K562 (cell line): Measurements from ENCODE around the gene AMH. TPM values are rescaled to one million over a fixed set of nuclear protein-coding genes. Genes with fewer than 3 reads are reported as not detected.

Source experiments
- ATAC-seq: fragments of 200-7000 bp; cut with Tn5 transposase; 3 replicates; pipeline ENCODE4 v1.9.1; 2020; ENCODE audit warnings: moderate library complexity
- BruUV-seq: library from RNA; stranded (reverse); fragments of 400-500 nt; replicated peaks from 2 replicates; lab custom pipeline; 2021; lab: Mats Ljungman, UMichigan
- CTCF ChIA-PET: fragments of 300-600 bp; formaldehyde crosslinking; extraction: SDS; loops from one replicate; lab custom pipeline; 2021; ENCODE audit warnings: low intra/inter-chr PET ratio; lab: Yijun Ruan, JAX
- POLR2A ChIA-PET: fragments of 300-600, 350-650 bp; sonication (Branson Sonifier 250); formaldehyde crosslinking; extraction: SDS; loops from one replicate; lab custom pipeline; 2021; ENCODE audit warnings: antibody characterized with exemption, inconsistent platforms; lab: Yijun Ruan, JAX
- DNase-seq, 4 experiments: peaks; one replicate each; pipeline versions ENCODE4 v3.0.0 to v3.0.0-alpha.2; 2011 to 2018; ENCODE audit warnings: low spot score in 3 of 4, mixed read lengths in 3 of 4; ENCODE audit errors: extremely low read depth in 1 of 4
- FAIRE-seq: peaks from 2 replicates; lab custom pipeline; 2011; peaks lifted over from hg19 to GRCh38; lab: Jason Lieb, UNC
- H2AFZ ChIP-seq: 2 replicates; pipeline ENCODE4 v1.6.0; 2011; ENCODE audit warnings: low read depth, low read length, control low read depth, inconsistent platforms
- H3K27ac ChIP-seq: fragments of 200-600 bp; 3 replicates; pipeline ENCODE4 v1.8.0; 2011; ENCODE audit warnings: low read depth, mild to moderate bottlenecking, control low read depth, inconsistent platforms, low read length, moderate library complexity, mixed read lengths; ENCODE audit errors: extremely low read depth
- H3K27me3 ChIP-seq, 2 experiments: fragments of 300-600 bp in 1 of 2; 2 replicates in 1 of 2; 3 replicates in 1 of 2; pipeline versions ENCODE4 v1.6.0 to v1.8.0; 2011; ENCODE audit warnings: inconsistent platforms in 2 of 2, low read length in 2 of 2, mild to moderate bottlenecking in 1 of 2, mixed read lengths in 1 of 2, moderate library complexity in 1 of 2; ENCODE audit not compliant: control insufficient read depth in 2 of 2, insufficient read depth in 2 of 2
- H3K36me3 ChIP-seq: fragments of 300-600 bp; 3 replicates; pipeline ENCODE4 v1.8.0; 2011; ENCODE audit warnings: mild to moderate bottlenecking, low read length, inconsistent platforms; ENCODE audit not compliant: control insufficient read depth, insufficient read depth
- H3K4me1 ChIP-seq, 2 experiments: fragments of 200-600 bp in 1 of 2; replicated peaks in 1 of 2; 2 replicates in 1 of 2; 3 replicates in 1 of 2; pipeline versions ENCODE4 v1.5.1 to v1.8.0; 2011; ENCODE audit warnings: inconsistent platforms in 2 of 2, low read length in 2 of 2, mild to moderate bottlenecking in 1 of 2, mixed read lengths in 1 of 2, moderate library complexity in 1 of 2; ENCODE audit not compliant: control insufficient read depth in 2 of 2, insufficient read depth in 2 of 2
- H3K4me2 ChIP-seq: 2 replicates; pipeline ENCODE4 v1.6.1; 2011; ENCODE audit warnings: low read length, control low read depth, inconsistent platforms, mixed read lengths; ENCODE audit not compliant: insufficient read depth
- H3K4me3 ChIP-seq: fragments of 200-600 bp; sonication (generic), shearing (Covaris generic); 2 replicates; pipeline ENCODE4 v1.5.1; 2016; ENCODE audit warnings: control low read depth, inconsistent platforms
- H3K79me2 ChIP-seq: fragments of 200-600 bp; 3 replicates; pipeline ENCODE4 v1.8.0; 2011; ENCODE audit warnings: low read length, inconsistent platforms; ENCODE audit not compliant: control insufficient read depth, insufficient read depth
- H3K9ac ChIP-seq, 2 experiments: 2 replicates each; pipeline versions ENCODE4 v1.6.0 to v1.6.1; 2011; ENCODE audit warnings: low read depth in 2 of 2, low read length in 2 of 2, control low read depth in 1 of 2, inconsistent platforms in 1 of 2, mild to moderate bottlenecking in 1 of 2, mixed read lengths in 1 of 2; ENCODE audit not compliant: insufficient read depth in 1 of 2
- H3K9me1 ChIP-seq: one replicate; pipeline ENCODE4 v1.6.0; 2011; ENCODE audit warnings: inconsistent platforms, mild to moderate bottlenecking, low read length, moderate library complexity; ENCODE audit not compliant: control insufficient read depth, insufficient read depth
- H3K9me3 ChIP-seq: replicated peaks from 2 replicates; pipeline ENCODE4 v1.5.1; 2011; ENCODE audit warnings: low read depth, low read length, inconsistent platforms; ENCODE audit not compliant: control insufficient read depth, insufficient read depth
- H4K20me1 ChIP-seq: replicated peaks from 2 replicates; pipeline ENCODE4 v1.6.1; 2011; ENCODE audit warnings: low read length, inconsistent platforms, mixed read lengths; ENCODE audit not compliant: control insufficient read depth, insufficient read depth
- BCOR ChIP-seq: fragments of 450-650 bp; IDR thresholded peaks from 2 replicates; pipeline ENCODE4 v1.6.1; 2016
- DNMT1 ChIP-seq: fragments of 450-650 bp; IDR thresholded peaks from 2 replicates; pipeline ENCODE4 v1.6.1; 2016; ENCODE audit warnings: antibody characterized with exemption, mild to moderate bottlenecking
- FOXK2 ChIP-seq, 2 experiments: fragments of 450-650 bp; IDR thresholded peaks in 1 of 2; conservative IDR thresholded peaks in 1 of 2; 2 replicates each; pipeline ENCODE4 v1.6.1; 2016; ENCODE audit warnings: low read depth in 2 of 2, mild to moderate bottlenecking in 1 of 2
- KAT7 ChIP-seq: sonication (generic); formaldehyde crosslinking; IDR thresholded peaks from 2 replicates; pipeline ENCODE4 v1.8.0; 2022; ENCODE audit warnings: missing genetic modification reagents, mild to moderate bottlenecking, borderline replicate concordance
- MED1 ChIP-seq: sonication (generic); formaldehyde crosslinking; IDR thresholded peaks from 2 replicates; pipeline ENCODE4 v1.8.1; 2023; ENCODE audit warnings: missing genetic modification reagents, borderline replicate concordance
- NR2C1 ChIP-seq, 2 experiments: fragments of 450-650 bp; IDR thresholded peaks; 2 replicates each; pipeline ENCODE4 v1.6.1; 2017; ENCODE audit warnings: mild to moderate bottlenecking in 2 of 2, antibody characterized with exemption in 1 of 2, inconsistent platforms in 1 of 2, missing compliant biosample characterization in 1 of 2, missing genetic modification characterization in 1 of 2
- NR4A1 ChIP-seq, 2 experiments: fragments of 250-450 bp in 1 of 2; fragments of 450-650 bp in 1 of 2; sonication (Bioruptor Pico) in 1 of 2; IDR thresholded peaks; 2 replicates each; pipeline versions ENCODE4 v1.4.0 to v1.6.1; 2016 to 2020; ENCODE audit warnings: mild to moderate bottlenecking in 2 of 2, missing compliant biosample characterization in 1 of 2, missing genetic modification characterization in 1 of 2, moderate library complexity in 1 of 2
- PRPF4 ChIP-seq: fragments of 200-400 bp; formaldehyde crosslinking; IDR thresholded peaks from one replicate; pipeline ENCODE4 v1.6.1; 2017; ENCODE audit warnings: low read length, low read depth, mild to moderate bottlenecking; ENCODE audit not compliant: insufficient read depth, poor library complexity, severe bottlenecking
- THRAP3 ChIP-seq: fragments of 450-650 bp; IDR thresholded peaks from 2 replicates; pipeline ENCODE4 v1.6.1; 2016; ENCODE audit warnings: mild to moderate bottlenecking, inconsistent platforms, borderline replicate concordance
- UBTF ChIP-seq, 2 experiments: IDR thresholded peaks; 2 replicates each; pipeline ENCODE4 v1.6.1; 2012; ENCODE audit warnings: improper control_type of control experiment in 2 of 2, low read depth in 2 of 2, low read length in 2 of 2, borderline replicate concordance in 1 of 2
- XRCC3 ChIP-seq: fragments of 450-650 bp; IDR thresholded peaks from 2 replicates; pipeline ENCODE4 v1.6.1; 2017; ENCODE audit warnings: mild to moderate bottlenecking, moderate library complexity
- ZBTB7A ChIP-seq: IDR thresholded peaks from 2 replicates; pipeline ENCODE4 v1.6.1; 2011; ENCODE audit warnings: low read depth, mild to moderate bottlenecking, low read length, moderate library complexity, borderline replicate concordance; ENCODE audit not compliant: control insufficient read depth
- ZNF197 ChIP-seq: fragments of 200-800 bp; sonication (Bioruptor generic); IDR thresholded peaks from 2 replicates; pipeline ENCODE4 v1.6.1; 2016; ENCODE audit warnings: low read depth, missing genetic modification characterization, missing compliant biosample characterization
- ZNF212 ChIP-seq: fragments of 450-650 bp; formaldehyde crosslinking; IDR thresholded peaks from 2 replicates; pipeline ENCODE4 v1.4.0; 2020; ENCODE audit warnings: mild to moderate bottlenecking
- WGBS: fragments of 100-300 bp; shearing (Covaris generic); methylation state at CpG from one replicate; pipeline ENCODE4 v1.1.6; 2016; ENCODE audit warnings: low coverage, mixed read lengths; ENCODE audit not compliant: insufficient coverage; ENCODE audit errors: missing lambda C conversion rate; 5-methylcytosine and 5-hydroxymethylcytosine counted together
- in situ Hi-C: fragments of 300-500 bp; cut with MboI; formaldehyde crosslinking; loops from 4 replicates; pipeline ENCODE4 v1.15.0; 2018; ENCODE audit warnings: inconsistent platforms, mixed read lengths
- intact Hi-C: fragments of 100-400 bp; cut with micrococcal nuclease; formaldehyde crosslinking; loops from 2 replicates; pipeline ENCODE4 v1.14.2; 2022
- polyA plus RNA-seq, 8 experiments: library from polyadenylated mRNA; depleted of rRNA in 4 of 8; stranded (reverse) in 5 of 8; unstranded in 3 of 8; fragments of >200 nt; fragmentation: Nextera tagmentation in 2 of 8; fragmentation: Illumina TruSeq in 1 of 8; extraction: Ambion mirVana in 2 of 8; extraction: Trizol in 1 of 8; gene quantifications; 2 replicates each; pipeline versions ENCODE4 v1.2.1 to v1.2.3, GENCODE V29; 2011 to 2014; ENCODE audit warnings: inconsistent platforms in 1 of 8, missing spikeins in 1 of 8
- total RNA-seq, 7 experiments: library from RNA; depleted of rRNA in 6 of 7; stranded (reverse); fragments of >200 nt in 6 of 7; fragmentation: Illumina TruSeq in 2 of 7; extraction: Trizol in 2 of 7; gene quantifications; 2 replicates each; pipeline versions ENCODE4 v1.2.1 to v1.2.3, GENCODE V29; 2011 to 2021; ENCODE audit warnings: low replicate concordance in 1 of 7
- TF ChIP-seq, protein P1 (sequence below): fragments of 250-450 bp; sonication (Bioruptor Pico); IDR thresholded peaks from 2 replicates; pipeline ENCODE4 v1.4.0; 2020; ENCODE audit warnings: borderline replicate concordance

The AMH gene
- total and polyA plus RNA-seq, 9 of the 15 experiments (the other 6 are each of a cell fraction or from before 2014, with no cell fraction given), result 0.29 to 27.4 (median 2.6) TPM; not detected in 2

GRCh38 chr19:2273356-2274184 lies 24.4 kb downstream of the AMH start:
- H3K4me2 ChIP-seq, result peak overlapping the region; percentile 89
- no peaks in the 10 kb centered on the region for H3K9me3 ChIP-seq
- peaks cover 10 to 72% of the 10 kb centered on the region in 2 experiments for H3K4me1 ChIP-seq
- no TSS peak for BruUV-seq
- 4% methylated on average over 39 of the region's 45 CpGs for WGBS
- DNase-seq (peak; percentile 76 to 92 (median 83)), ATAC-seq (peak; percentile 78), FAIRE-seq (peak; percentile 83)
- ChIA-PET POLR2A (interaction anchor here (0.5 to 7.0 kb wide), 10 partner anchors 9 to 238 kb away, joined by 3 to 86 read pairs (median 5); partner anchors contain the start of genes AMH and PLEKHJ1), CTCF (interaction anchor here (0.8 to 1.2 kb wide), 3 partner anchors 37 to 118 kb away, joined by 4 to 6 read pairs (median 4); partner anchors contain the start of genes PLEKHJ1 and SF3A2)
- H3K4me3 ChIP-seq, result peak overlapping the region; percentile 91
- H3K9ac ChIP-seq, result peak overlapping the region; percentile 54 to 85
- H3K27ac ChIP-seq, result peak overlapping the region; percentile 94; the same call in 2 of the 3 replicates
- peaks cover 34% of the 10 kb centered on the region for H3K36me3 ChIP-seq
- peaks cover 47% of the 10 kb centered on the region for H4K20me1 ChIP-seq
- H3K27me3 ChIP-seq, result no peaks in the 10 kb centered on the region
- intact Hi-C loops, result loop anchor here (1.0 kb wide), 1 partner anchor 37 kb away; the partner anchor contains the start of genes PLEKHJ1 and SF3A2
- peaks cover 5% of the 10 kb centered on the region for H3K9me1 ChIP-seq
- in situ Hi-C loops, result loop anchor here (5.0 kb wide), 1 partner anchor 36 kb away; the partner anchor contains the start of genes PLEKHJ1 and SF3A2
- no peak overlapping the region for H2AFZ ChIP-seq
- H3K79me2 ChIP-seq, result peaks cover 65% of the 10 kb centered on the region
- TF ChIP-seq UBTF (IDR thresholded peaks at IDR 0.05; ENCODE audit: borderline replicate concordance in 1 of 2, low read depth in 2 of 2, low read length in 2 of 2) (peak in 1 of 2 experiments; percentile 36; a peak in 1 of 4 replicates), XRCC3 (no peak), ZNF197 (CRISPR knock-in tag) (no peak; the same call in 1 of the 2 replicates), NR4A1 (CRISPR knock-in tag; IDR thresholded peaks at IDR 0.05) (no peak), NR4A1 (tag; IDR thresholded peaks at IDR 0.05) (0 out of 2 replicates have a peak, but pooled peaks have one; percentile 18), FOXK2 (conservative IDR thresholded peaks at IDR 0.05 in 1 of 2, IDR thresholded peaks at IDR 0.05 in 1 of 2; ENCODE audit: low read depth in 2 of 2) (no peak), DNMT1 (peak; percentile 62; the same call in 1 of the 2 replicates), KAT7 (CRISPR knock-in tag) (no peak), THRAP3 (no peak), ZBTB7A (peak; percentile 80), ZNF212 (CRISPR knock-in tag) (peak; percentile 9; the same call in 1 of the 2 replicates), NR2C1 (IDR thresholded peaks at IDR 0.05) (peak; percentile 99), NR2C1 (tag; IDR thresholded peaks at IDR 0.05) (peak; percentile 99), MED1 (CRISPR knock-in tag) (no peak), PRPF4 (peak; percentile 36), BCOR (no peak)
- TF ChIP-seq, protein P1, sequence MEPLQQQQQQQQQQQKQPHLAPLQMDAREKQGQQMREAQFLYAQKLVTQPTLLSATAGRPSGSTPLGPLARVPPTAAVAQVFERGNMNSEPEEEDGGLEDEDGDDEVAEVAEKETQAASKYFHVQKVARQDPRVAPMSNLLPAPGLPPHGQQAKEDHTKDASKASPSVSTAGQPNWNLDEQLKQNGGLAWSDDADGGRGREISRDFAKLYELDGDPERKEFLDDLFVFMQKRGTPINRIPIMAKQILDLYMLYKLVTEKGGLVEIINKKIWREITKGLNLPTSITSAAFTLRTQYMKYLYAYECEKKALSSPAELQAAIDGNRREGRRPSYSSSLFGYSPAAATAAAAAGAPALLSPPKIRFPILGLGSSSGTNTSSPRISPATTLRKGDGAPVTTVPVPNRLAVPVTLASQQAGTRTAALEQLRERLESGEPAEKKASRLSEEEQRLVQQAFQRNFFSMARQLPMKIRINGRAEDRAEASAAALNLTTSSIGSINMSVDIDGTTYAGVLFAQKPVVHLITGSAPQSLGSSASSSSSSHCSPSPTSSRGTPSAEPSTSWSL (CRISPR knock-in tag), result no peak
